GM12875 (cell line): ENCODE results near the gene ODF2.
A peak's percentile ranks its signal among the peaks of the same experiment; 100 is the strongest.
"Not testable (repeated sequence)": the region's sequence is repeated elsewhere in the genome, so short reads cannot be mapped to it uniquely, and the experiment has no call there.

Source experiments
- H3K4me3 ChIP-seq: one replicate; pipeline ENCODE4 v1.5.1; 2011; ENCODE audit warnings: low read depth, low read length, control low read depth
- CTCF ChIP-seq: IDR thresholded peaks from 2 replicates; pipeline ENCODE4 v1.5.1; 2011; ENCODE audit warnings: low read depth, mild to moderate bottlenecking, control low read depth, inconsistent platforms, low read length, moderate library complexity, borderline replicate concordance; ENCODE audit not compliant: insufficient read depth

ODF2 gene

GRCh38 chr9:128505414-128505765, 49.6 kb downstream of the ODF2 start:
- peak overlapping the region; percentile 90 for H3K4me3 ChIP-seq
- no peak for TF ChIP-seq CTCF

GRCh38 chr9:128505906-128506305, 50.1 kb downstream of the ODF2 start:
- H3K4me3 ChIP-seq = not testable (repeated sequence)

DNA sequence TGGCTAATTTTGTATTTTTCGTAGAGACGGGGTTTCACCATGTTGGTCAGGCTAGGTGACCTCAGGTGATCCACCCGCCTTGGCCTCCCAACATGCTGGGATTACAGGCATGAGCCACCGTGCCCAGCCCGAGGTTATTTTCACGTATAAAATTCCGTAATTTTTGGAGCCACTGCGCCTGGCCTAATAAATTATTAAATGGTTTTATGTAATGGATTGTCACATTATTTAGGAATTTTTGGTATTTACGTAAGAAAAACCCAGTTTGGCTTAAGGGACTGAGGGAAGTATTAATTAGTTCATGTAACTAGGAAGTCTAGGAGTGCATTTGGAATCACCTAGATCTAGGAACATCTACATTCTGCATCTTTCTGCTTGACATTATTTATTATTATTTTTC, 57.0 kb downstream of the ODF2 start:
- no peak for TF ChIP-seq CTCF
- H3K4me3 ChIP-seq = no peak overlapping the region

DNA sequence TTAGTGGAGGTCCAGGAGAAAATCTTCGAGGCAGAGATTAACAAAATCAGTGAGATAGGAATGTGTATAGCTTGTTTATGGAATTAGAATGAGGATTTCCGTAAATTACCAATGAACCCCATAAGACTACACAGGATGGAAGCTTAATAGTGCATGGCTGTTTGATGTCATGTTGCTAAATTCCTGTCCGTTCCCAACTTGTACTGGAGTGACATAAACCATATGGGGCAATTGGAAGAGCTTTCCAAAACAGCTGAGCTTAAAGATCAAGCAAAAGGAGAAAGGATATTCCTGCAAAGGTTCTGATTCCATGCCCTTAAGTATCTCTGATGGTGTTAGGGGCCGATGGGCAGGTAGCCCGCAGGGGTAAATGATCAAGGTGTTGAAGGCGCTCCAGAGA, 66.2 kb downstream of the ODF2 start:
- no peak overlapping the region for H3K4me3 ChIP-seq
- TF ChIP-seq CTCF = no peak

DNA sequence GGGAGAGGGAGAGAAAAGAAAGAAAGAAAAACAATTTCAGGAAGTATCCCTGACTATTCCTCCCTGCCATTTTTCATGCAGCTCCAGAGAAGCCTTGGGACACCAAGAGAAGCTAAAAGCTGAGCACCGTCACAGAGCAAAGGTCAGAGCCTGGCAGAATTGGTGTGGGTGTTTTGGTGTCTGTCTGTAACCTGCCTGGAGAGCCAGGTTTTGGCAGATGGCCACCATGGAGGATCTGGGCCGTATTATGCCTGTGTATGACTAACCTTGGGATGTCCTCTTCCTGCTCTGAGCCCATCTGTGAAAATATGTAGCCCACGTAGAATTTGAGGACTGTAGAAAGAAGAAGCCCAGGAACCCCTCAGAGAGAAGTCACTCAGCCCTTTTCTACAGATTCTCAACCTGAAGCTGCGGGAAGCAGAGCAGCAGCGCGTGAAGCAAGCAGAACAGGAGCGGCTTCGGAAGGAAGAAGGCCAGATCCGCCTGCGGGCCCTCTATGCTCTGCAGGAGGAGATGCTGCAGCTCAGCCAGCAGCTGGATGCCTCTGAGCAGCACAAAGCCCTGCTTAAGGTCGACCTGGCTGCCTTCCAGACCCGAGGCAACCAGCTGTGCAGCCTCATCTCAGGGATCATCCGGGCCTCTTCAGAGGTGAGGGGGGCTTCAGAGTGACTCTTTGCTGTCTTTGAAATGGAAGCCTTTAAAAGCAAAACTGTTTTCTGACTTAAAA, 67.6 kb downstream of the ODF2 start:
- no peak for TF ChIP-seq CTCF
- H3K4me3 ChIP-seq = no peak overlapping the region

- no peak overlapping the region for H3K4me3 ChIP-seq
- TF ChIP-seq CTCF = no peak
These were observed 70.9 kb downstream of the ODF2 start for GRCh38 chr9:128526720-128527119.

DNA sequence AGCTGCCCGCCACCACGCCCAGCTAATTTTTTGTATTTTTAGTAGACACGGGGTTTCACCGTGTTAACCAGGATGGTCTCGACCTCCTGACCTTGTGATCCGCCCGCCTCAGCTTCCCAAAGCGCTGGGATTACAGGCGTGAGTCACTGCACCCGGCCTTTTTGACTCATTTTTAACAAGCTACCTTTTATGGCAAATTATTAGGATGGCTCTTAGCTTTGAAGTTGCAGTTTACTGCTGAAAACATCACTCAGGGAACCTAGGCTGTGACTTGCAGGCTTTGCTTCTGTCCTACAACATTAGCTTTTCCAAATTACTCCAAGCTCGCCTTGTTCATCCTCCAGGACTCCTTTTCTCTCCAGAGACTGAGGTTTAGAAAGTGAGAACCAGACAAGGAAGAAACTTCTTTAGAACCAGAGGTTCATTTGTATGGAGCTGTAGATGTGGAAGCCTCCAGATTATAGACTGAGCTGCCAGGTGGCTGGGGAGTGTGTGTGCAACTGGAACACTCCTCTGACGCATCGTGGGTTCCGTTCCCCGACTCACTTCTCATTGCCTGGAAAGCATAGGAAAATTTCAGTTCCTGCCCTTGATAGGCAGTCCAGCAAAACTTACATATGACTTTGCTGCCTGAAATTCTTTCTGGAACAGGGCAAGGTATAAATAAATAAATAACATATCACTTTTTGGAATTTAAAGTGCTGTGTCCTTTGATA, 72.8 kb downstream of the ODF2 start:
- TF ChIP-seq CTCF = no peak
- no peak overlapping the region for H3K4me3 ChIP-seq
